Activated CD4-positive, alpha-beta T cell treated with anti-CD3 and anti-CD28 coated beads, Interleukin-2, amount 10 ng/mL, durations not matched to agents 7 days and 5 days (primary cell): ENCODE measurements around the gene SNX27. TPM values are rescaled to one million over a fixed set of nuclear protein-coding genes. Genes with fewer than 3 reads are reported as not detected.
"Not testable (repeated sequence)": the region's sequence is repeated elsewhere in the genome, so short reads cannot be mapped to it uniquely, and the experiment has no call there.

ENCODE experiments used
- CTCF ChIA-PET: fragments of 350-600 bp; sonication (Branson Sonifier 250); formaldehyde crosslinking; loops from one replicate; lab custom pipeline; 2021; ENCODE audit warnings: antibody characterized with exemption; lab: Charles Lee
- POLR2A ChIA-PET: fragments of 350-600 bp; sonication (Branson Sonifier 250); formaldehyde crosslinking; loops from one replicate; lab custom pipeline; 2021; ENCODE audit warnings: antibody characterized with exemption; lab: Charles Lee
- DNase-seq: peaks from one replicate; pipeline ENCODE4 v3.0.0-alpha.2; 2020
- H3K27ac Mint-ChIP-seq: one replicate; pipeline ENCODE4 v1.8.0; 2021; ENCODE audit warnings: mild to moderate bottlenecking, moderate library complexity, mixed read lengths
- H3K27me3 Mint-ChIP-seq: one replicate; pipeline ENCODE4 v1.8.0; 2021; ENCODE audit warnings: mixed read lengths
- H3K36me3 Mint-ChIP-seq: one replicate; pipeline ENCODE4 v1.8.0; 2021; ENCODE audit warnings: low read depth, mixed read lengths
- H3K4me1 Mint-ChIP-seq: one replicate; pipeline ENCODE4 v1.8.0; 2021; ENCODE audit warnings: mixed read lengths
- H3K4me3 Mint-ChIP-seq: one replicate; pipeline ENCODE4 v1.8.0; 2021; ENCODE audit warnings: mild to moderate bottlenecking, moderate library complexity, mixed read lengths
- H3K9me3 Mint-ChIP-seq: one replicate; pipeline ENCODE4 v1.8.0; 2021; ENCODE audit warnings: mixed read lengths
- total RNA-seq, 2 experiments: library from RNA; stranded (reverse); gene quantifications; one replicate each; pipeline ENCODE4 v1.2.3, GENCODE V29; 2021

The SNX27 gene
- total RNA-seq, 2 experiments from 2014 or later: 24.5 to 25.1 TPM

DNA sequence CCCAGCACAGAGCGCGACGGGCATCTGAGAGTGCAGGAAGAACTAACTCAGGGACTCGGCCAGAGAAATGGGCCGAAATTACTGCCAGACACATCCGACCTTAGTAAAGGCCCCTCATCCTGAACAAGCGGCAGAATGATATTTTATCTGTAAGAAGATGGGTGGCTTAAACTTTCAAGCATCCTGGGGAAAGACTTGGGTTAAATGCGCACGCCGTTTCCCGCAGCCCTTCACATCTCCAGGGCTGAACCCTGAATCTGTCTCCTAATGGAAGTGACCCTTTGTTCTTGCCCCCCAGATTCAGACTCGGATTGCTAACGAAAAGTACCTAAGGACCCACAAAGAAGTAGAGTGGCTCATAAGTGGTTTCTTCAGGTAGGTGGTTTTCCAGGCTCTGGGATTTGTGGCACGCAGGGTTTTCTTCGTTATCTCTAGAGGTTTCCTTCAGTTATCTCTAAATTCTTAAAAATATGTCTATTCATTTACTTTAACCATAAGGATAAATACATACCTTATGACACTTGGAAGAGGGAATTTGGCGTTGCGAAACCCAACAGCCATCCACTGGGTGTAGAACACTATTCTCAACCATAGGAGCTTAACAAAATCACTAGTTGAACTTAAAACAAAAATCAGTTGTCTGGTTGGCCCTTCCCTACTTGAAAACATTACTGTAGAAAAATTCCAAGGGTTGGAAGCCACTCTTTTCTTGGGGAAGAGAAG lies 110.1 kb downstream of the SNX27 start:
- POLR2A ChIA-PET: no interaction called here
- Mint-ChIP-seq H3K9me3 (no peaks in the 10 kb centered on the region), H3K36me3 (no peaks in the 10 kb centered on the region), H3K27me3 (peaks cover 69% of the 10 kb centered on the region), H3K4me3 (peak overlapping the region; percentile 67), H3K27ac (no peak overlapping the region), H3K4me1 (peaks cover 21% of the 10 kb centered on the region)
- no peak for DNase-seq
- CTCF ChIA-PET: interaction anchor here (1.5 kb wide), 1 partner anchor 60 kb away, joined by 4 read pairs; no protein-coding TSS in a partner anchor

DNA sequence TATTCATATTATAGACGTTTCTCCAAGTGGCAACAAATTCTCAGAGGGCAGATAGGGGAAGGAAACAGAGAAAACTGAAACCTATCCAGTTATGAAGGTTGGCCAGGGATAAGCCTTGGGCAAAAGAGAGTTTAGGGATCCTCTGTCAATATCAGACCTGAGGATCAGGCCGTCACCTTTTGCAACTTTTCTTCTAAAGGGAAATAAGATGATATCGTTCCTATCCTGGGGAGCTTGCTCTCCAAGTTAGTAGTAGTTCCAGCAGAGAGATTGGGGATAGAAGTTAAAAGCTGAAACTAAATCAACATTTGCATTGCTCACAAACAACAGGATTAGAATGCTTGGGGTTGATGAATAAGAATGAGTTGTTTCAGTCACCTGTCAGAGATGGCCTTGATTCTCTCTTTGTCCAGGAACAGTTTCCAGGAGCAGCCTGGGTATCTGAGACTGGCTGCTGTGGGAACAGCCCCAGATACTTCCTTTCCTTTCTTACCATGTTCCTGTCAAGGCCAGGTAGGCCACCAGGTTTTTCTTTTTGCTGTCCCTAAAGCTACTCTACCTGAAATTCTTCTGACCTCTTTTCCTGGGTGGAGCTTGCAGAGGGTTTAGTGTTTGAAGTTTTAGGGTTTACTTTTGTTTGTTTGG lies 112.0 kb downstream of the SNX27 start:
- Mint-ChIP-seq H3K4me1 (peaks cover 18% of the 10 kb centered on the region), H3K9me3 (no peaks in the 10 kb centered on the region), H3K27me3 (peaks cover 58% of the 10 kb centered on the region), H3K4me3 (no peak overlapping the region), H3K27ac (no peak overlapping the region), H3K36me3 (no peaks in the 10 kb centered on the region)
- DNase-seq: no peak
- ChIA-PET POLR2A (no interaction called here), CTCF (interaction anchor here (0.7 to 1.2 kb wide), 2 partner anchors 11 to 21 kb away, joined by 3 to 5 read pairs; no protein-coding TSS in a partner anchor)

DNA sequence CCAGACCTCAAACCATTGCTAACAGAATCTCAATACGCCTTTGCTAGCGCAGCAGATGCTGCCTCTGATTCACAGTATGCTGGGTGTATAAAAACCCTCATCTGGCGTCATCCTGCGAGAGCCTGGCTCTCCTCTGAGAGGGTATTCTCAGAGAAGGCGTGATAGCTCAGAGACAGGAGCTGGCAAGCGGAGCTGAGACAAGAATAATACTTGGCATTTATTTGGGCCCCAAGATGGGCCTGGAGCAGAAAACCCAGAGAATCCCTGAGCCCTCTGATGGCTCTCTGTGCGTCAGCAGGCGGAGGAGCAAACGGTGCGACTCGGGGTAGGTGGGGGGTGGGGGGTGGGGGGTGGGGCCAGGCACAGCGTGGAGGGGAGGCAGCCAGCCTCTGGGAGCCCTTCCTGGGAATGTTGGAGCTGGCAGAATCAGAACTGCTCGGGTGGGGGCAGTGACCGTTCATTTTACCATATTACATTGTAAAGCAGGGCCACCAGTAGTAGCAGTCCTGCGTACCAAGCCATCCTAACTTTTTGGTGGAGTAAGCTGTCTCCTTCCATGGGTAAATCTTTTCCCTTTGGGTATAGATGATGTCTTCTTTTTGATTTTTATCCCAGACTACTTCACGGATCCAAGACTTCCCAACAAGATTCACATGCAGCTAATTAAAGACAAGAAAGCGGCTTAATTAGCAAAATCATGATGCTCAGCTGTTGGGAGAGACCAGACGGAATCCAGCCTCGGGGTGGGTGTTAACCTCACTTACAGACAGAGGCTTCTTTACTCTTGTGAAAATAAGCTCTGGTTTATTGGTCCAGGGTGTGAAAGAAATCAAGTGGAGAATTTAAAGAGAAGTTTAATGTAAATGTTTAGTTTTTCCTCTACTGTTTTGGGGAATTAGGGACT lies 116.6 kb downstream of the SNX27 start:
- H3K27ac Mint-ChIP-seq: no peak overlapping the region
- no peaks in the 10 kb centered on the region for H3K36me3 Mint-ChIP-seq
- H3K4me3 Mint-ChIP-seq: no peak overlapping the region
- H3K27me3 Mint-ChIP-seq: peaks cover 29% of the 10 kb centered on the region
- CTCF ChIA-PET: interaction anchor here (1.4 to 1.5 kb wide), 3 partner anchors 12 to 73 kb away, joined by 3 to 4 read pairs (median 3); partner anchors contain the start of gene CELF3
- DNase-seq: no peak
- no peaks in the 10 kb centered on the region for H3K9me3 Mint-ChIP-seq
- POLR2A ChIA-PET: no interaction called here
- H3K4me1 Mint-ChIP-seq: no peaks in the 10 kb centered on the region

DNA sequence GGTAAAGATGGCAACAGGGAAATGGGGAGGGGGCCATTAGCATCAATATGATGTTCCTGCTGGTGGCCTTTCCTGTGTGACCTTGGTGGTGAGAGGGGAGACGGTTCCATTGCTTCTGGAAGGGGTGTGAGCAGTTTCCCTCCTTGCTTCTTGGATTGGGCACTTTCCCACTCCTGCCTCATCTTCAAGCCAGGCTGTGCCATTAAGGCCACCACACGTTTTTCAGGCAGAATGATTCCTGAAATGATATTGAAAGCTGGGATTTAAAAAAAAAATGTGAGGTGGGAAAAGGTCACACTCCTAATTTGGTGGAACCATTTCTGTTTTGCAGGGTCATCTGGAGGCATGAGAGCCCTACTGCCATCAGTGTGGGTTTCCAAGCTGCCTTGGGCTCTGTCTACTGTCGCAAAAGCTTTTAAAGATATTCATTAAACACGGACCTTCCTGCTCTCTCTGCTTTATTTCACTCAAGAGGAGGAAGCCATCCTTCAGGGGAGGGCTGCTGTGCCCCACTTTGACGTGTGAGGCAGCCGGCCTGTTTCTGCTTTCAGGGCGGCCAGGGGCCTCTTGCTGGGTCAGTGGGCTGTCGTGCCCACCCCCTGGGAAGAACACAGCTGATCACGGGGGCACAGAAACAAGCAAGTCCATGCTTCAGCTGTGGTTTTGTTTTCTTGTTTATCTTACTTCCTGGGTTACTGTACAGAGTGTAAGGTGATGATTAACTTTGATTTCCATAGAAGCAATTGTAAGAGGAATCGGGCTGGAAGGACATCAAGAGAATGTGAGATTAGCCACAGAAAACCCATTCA lies 117.5 kb downstream of the SNX27 start:
- CTCF ChIA-PET: interaction anchor here (1.0 to 1.5 kb wide), 2 partner anchors 33 to 42 kb away, joined by 3 to 4 read pairs; no protein-coding TSS in a partner anchor
- no peaks in the 10 kb centered on the region for H3K36me3 Mint-ChIP-seq

GRCh38 chr1:151729966-151730291 lies 118.1 kb downstream of the SNX27 start:
- Mint-ChIP-seq H3K27me3 (peaks cover 18% of the 10 kb centered on the region), H3K4me1 (no peaks in the 10 kb centered on the region), H3K27ac (no peak overlapping the region), H3K4me3 (no peak overlapping the region), H3K36me3 (no peaks in the 10 kb centered on the region), H3K9me3 (no peaks in the 10 kb centered on the region)
- POLR2A ChIA-PET: no interaction called here
- CTCF ChIA-PET: interaction anchor here (1.0 kb wide), 1 partner anchor 32 kb away, joined by 3 read pairs; no protein-coding TSS in a partner anchor
- no peak for DNase-seq

More for the DNA sequence above, 117.5 kb downstream of the SNX27 start:
- POLR2A ChIA-PET: no interaction called here
- Mint-ChIP-seq H3K27ac (no peak overlapping the region), H3K4me3 (no peak overlapping the region), H3K27me3 (peaks cover 20% of the 10 kb centered on the region), H3K4me1 (no peaks in the 10 kb centered on the region), H3K9me3 (no peaks in the 10 kb centered on the region)
- no peak for DNase-seq

DNA sequence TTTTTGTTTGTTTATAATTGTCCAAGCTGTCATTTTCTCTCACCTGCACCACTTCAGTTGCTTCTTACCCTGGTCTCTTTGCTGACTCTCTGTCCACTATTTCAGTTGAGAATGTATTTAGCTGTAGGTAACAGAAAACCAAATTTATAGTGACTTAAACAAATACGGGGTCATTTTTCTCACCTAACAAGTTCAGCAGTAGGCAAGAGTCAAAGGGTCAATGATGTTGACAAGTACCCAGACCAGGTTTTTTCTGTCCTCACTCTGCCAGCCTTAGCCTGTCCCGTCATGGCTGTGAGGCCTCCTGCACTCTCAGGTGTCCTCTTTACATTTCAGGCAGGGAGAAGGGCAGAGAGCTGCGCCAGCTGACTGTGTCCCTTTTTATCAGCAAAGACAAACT lies 121.3 kb downstream of the SNX27 start:
- ChIA-PET POLR2A (interaction anchor here (0.6 kb wide), 1 partner anchor 9 kb away, joined by 3 read pairs; no protein-coding TSS in a partner anchor), CTCF (interaction anchor here (0.7 kb wide), 1 partner anchor 160 kb away, joined by 3 read pairs; no protein-coding TSS in a partner anchor)
- H3K9me3 Mint-ChIP-seq: peaks cover 10% of the 10 kb centered on the region
- H3K4me1 Mint-ChIP-seq: no peaks in the 10 kb centered on the region
- no peak for DNase-seq
- peaks cover 10% of the 10 kb centered on the region for H3K27me3 Mint-ChIP-seq
- H3K36me3 Mint-ChIP-seq: no peaks in the 10 kb centered on the region
- no peak overlapping the region for H3K27ac Mint-ChIP-seq
- H3K4me3 Mint-ChIP-seq: no peak overlapping the region

GRCh38 chr1:151733995-151734394 lies 122.1 kb downstream of the SNX27 start:
- POLR2A ChIA-PET, H3K27me3 Mint-ChIP-seq, H3K4me3 Mint-ChIP-seq, H3K27ac Mint-ChIP-seq, H3K36me3 Mint-ChIP-seq, H3K4me1 Mint-ChIP-seq, DNase-seq: not testable (repeated sequence)
- H3K9me3 Mint-ChIP-seq: peaks cover 11% of the 10 kb centered on the region
- CTCF ChIA-PET: interaction anchor here (0.7 to 1.8 kb wide), 5 partner anchors 10 to 1620 kb away, joined by 3 to 5 read pairs (median 3); no protein-coding TSS in a partner anchor

DNA sequence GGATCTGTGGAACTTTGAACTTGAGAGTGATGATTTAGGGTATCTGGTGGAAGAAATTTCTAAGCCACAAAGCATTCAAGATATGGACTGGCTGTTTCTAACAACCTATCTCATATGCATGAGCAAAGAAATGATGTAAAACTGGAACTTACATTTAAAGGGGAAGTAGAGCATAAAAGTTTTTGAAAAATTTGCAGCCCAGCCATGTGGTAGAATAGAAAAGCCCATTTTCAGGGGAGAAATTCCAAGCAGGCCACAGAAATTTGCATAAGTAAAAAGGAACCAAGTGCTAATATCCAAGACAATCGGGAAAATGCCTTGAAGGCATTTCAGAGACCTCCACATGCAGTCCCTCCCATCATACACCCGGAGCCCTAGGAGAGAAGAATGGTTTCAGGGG lies 125.2 kb downstream of the SNX27 start:
- no peak overlapping the region for H3K27ac Mint-ChIP-seq
- ChIA-PET POLR2A (no interaction called here), CTCF (interaction anchor here (1.7 kb wide), 1 partner anchor 26 kb away, joined by 4 read pairs; the partner anchor contains the start of gene MRPL9)
- H3K9me3 Mint-ChIP-seq: peaks cover 11% of the 10 kb centered on the region
- no peak overlapping the region for H3K4me3 Mint-ChIP-seq
- H3K4me1 Mint-ChIP-seq: peaks cover 2% of the 10 kb centered on the region
- H3K27me3 Mint-ChIP-seq: no peaks in the 10 kb centered on the region
- DNase-seq: no peak
- no peaks in the 10 kb centered on the region for H3K36me3 Mint-ChIP-seq

DNA sequence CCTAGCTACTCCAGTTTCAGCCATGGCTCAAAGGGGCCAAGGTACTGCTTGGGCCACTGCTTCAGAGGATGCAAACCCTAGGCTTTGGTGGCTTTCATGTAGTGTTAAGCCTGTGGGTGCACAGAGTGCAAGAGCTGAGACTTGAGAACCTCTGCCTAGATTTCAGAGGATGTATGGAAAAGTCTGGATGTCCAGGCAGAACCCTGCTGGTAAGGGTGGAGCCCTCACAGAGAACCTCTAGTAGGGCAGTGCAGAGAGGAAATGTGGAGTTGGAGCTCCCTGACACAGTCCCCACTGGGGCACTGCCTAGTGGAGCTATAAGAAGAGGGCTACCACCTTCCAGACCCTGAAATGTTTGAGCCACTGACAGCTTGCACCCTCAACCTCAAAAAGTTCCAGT lies 125.6 kb downstream of the SNX27 start:
- peaks cover 2% of the 10 kb centered on the region for H3K4me1 Mint-ChIP-seq
- peaks cover 3% of the 10 kb centered on the region for H3K27me3 Mint-ChIP-seq
- POLR2A ChIA-PET: no interaction called here
- no peak overlapping the region for H3K4me3 Mint-ChIP-seq
- CTCF ChIA-PET: interaction anchor here (0.7 to 1.7 kb wide), 2 partner anchors 26 to 303 kb away, joined by 4 read pairs; partner anchors contain the start of gene MRPL9
- H3K27ac Mint-ChIP-seq: no peak overlapping the region
- DNase-seq: no peak
- H3K9me3 Mint-ChIP-seq: peaks cover 11% of the 10 kb centered on the region
- no peaks in the 10 kb centered on the region for H3K36me3 Mint-ChIP-seq

GRCh38 chr1:151739590-151740355 lies 127.9 kb downstream of the SNX27 start:
- H3K36me3 Mint-ChIP-seq: no peaks in the 10 kb centered on the region
- DNase-seq: no peak
- no peak overlapping the region for H3K4me3 Mint-ChIP-seq
- peaks cover 16% of the 10 kb centered on the region for H3K27me3 Mint-ChIP-seq
- no peak overlapping the region for H3K27ac Mint-ChIP-seq
- CTCF ChIA-PET: no interaction called here
- H3K4me1 Mint-ChIP-seq: peaks cover 2% of the 10 kb centered on the region
- H3K9me3 Mint-ChIP-seq: peaks cover 11% of the 10 kb centered on the region
- POLR2A ChIA-PET: no interaction called here

- DNase-seq: no peak
- no peak overlapping the region for H3K4me3 Mint-ChIP-seq
- peaks cover 2% of the 10 kb centered on the region for H3K4me1 Mint-ChIP-seq
- peaks cover 27% of the 10 kb centered on the region for H3K27me3 Mint-ChIP-seq
- no peak overlapping the region for H3K27ac Mint-ChIP-seq
- H3K36me3 Mint-ChIP-seq: no peaks in the 10 kb centered on the region
- ChIA-PET POLR2A (no interaction called here), CTCF (interaction anchor here (0.6 to 1.1 kb wide), 2 partner anchors 15 to 198 kb away, joined by 3 read pairs; no protein-coding TSS in a partner anchor)
- H3K9me3 Mint-ChIP-seq: peaks cover 11% of the 10 kb centered on the region
These were observed 129.7 kb downstream of the SNX27 start for GRCh38 chr1:151741516-151741915.
